Testis (tissue), 3 donors: Measurements from ENCODE around the gene MAP4K4. TPM values are rescaled to one million over a fixed set of nuclear protein-coding genes. Genes with fewer than 3 reads are reported as not detected.

Experiments
- DNase-seq: peaks from one replicate; pipeline ENCODE4 v3.0.0-alpha.2; 2019
- H3K27ac ChIP-seq, 2 donors: fragments of 200-600 bp; sonication (generic); one replicate each; pipeline ENCODE4 v1.5.1; 2019
- H3K27me3 ChIP-seq: fragments of 200-600 bp; sonication (generic); one replicate; pipeline ENCODE4 v1.5.1; 2019
- H3K36me3 ChIP-seq: fragments of 200-600 bp; sonication (generic); one replicate; pipeline ENCODE4 v1.5.1; 2017; ENCODE audit warnings: low read depth; ENCODE audit errors: missing control alignments
- H3K4me1 ChIP-seq: fragments of 200-600 bp; sonication (generic); one replicate; pipeline ENCODE4 v1.5.1; 2019
- H3K4me3 ChIP-seq, 2 donors: fragments of 200-600 bp; sonication (generic); one replicate each; pipeline ENCODE4 v1.5.1; 2017 to 2019
- H3K9me3 ChIP-seq: fragments of 200-600 bp; sonication (generic); one replicate; pipeline ENCODE4 v1.5.1; 2017
- POLR2A ChIP-seq: fragments of 450-650 bp; IDR thresholded peaks from one replicate; pipeline ENCODE4 v1.6.1; 2017; ENCODE audit warnings: antibody characterized with exemption, mild to moderate bottlenecking, moderate library complexity
- WGBS, 2 donors: methylation state at CpG; one replicate each; pipeline ENCODE4 v1.1.5; 2018; 5-methylcytosine and 5-hydroxymethylcytosine counted together
- intact Hi-C: fragments of 100-400 bp; cut with DNase I; formaldehyde crosslinking; loops from one replicate; pipeline ENCODE4 v1.15.1; 2023; ENCODE audit warnings: low total_unique reads
- polyA plus RNA-seq: library from polyadenylated mRNA; stranded (reverse); fragments of 350-450 nt; fragmentation: Illumina TruSeq; extraction: RNeasy Lipid Tissue Mini Kit (QIAGEN cat#74804); gene quantifications from one replicate; pipeline ENCODE4 v1.2.3, GENCODE V29; 2014; ENCODE audit warnings: low read depth, low replicate concordance; ENCODE audit not compliant: insufficient read depth
- total RNA-seq, 2 donors: library from RNA; depleted of rRNA; stranded (reverse); fragments of >200 nt; gene quantifications; one replicate each; pipeline ENCODE4 v1.2.3, GENCODE V29; 2016
- TF ChIP-seq, protein P1 (sequence below), 3 experiments: fragments of 450-650 bp in 2 of 3; fragments of 200-600 bp in 1 of 3; sonication (generic) in 1 of 3; IDR thresholded peaks; one replicate each; pipeline ENCODE4 v1.5.1; 2016 to 2019; ENCODE audit warnings: antibody characterized with exemption in 3 of 3, mild to moderate bottlenecking in 2 of 3, moderate library complexity in 1 of 3

The MAP4K4 gene
- total and polyA plus RNA-seq, 3 donors from 2014 or later: 88.2 to 194 (median 174) TPM

DNA sequence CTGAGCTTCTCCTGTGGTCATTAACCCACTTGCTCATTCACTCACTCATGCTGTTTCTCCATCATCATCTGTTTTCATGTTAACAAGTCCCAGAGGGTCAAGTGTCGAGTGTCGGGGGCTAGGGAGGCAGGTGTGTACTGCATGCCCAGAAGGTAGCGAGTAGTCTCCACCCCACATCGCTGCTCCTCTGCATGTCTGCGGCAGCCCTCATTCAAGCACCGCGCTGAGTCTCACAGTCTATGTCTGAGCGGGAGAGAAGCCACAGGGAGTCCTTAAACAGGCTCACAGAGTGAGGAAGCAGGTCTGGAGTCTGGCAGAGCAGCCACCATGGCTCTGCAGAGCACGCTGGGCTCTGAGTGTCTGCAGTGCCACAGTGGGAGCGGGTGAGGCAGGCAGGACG, 172.9 kb downstream of the MAP4K4 start:
- Histone ChIP-seq H3K36me3 (no peaks in the 10 kb centered on the region), H3K4me1 (no peaks in the 10 kb centered on the region), H3K4me3 (no peak overlapping the region), H3K27ac (no peak overlapping the region), H3K27me3 (no peaks in the 10 kb centered on the region), H3K9me3 (no peaks in the 10 kb centered on the region)
- no peak for TF ChIP-seq POLR2A
- TF ChIP-seq, protein P1, sequence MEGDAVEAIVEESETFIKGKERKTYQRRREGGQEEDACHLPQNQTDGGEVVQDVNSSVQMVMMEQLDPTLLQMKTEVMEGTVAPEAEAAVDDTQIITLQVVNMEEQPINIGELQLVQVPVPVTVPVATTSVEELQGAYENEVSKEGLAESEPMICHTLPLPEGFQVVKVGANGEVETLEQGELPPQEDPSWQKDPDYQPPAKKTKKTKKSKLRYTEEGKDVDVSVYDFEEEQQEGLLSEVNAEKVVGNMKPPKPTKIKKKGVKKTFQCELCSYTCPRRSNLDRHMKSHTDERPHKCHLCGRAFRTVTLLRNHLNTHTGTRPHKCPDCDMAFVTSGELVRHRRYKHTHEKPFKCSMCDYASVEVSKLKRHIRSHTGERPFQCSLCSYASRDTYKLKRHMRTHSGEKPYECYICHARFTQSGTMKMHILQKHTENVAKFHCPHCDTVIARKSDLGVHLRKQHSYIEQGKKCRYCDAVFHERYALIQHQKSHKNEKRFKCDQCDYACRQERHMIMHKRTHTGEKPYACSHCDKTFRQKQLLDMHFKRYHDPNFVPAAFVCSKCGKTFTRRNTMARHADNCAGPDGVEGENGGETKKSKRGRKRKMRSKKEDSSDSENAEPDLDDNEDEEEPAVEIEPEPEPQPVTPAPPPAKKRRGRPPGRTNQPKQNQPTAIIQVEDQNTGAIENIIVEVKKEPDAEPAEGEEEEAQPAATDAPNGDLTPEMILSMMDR (IDR thresholded peaks at IDR 0.05): no peak
- intact Hi-C loops: no loop called here
- WGBS, 2 donors: 96 to 98% methylated on average over 11 of the region's 11 CpGs
- DNase-seq: no peak

DNA sequence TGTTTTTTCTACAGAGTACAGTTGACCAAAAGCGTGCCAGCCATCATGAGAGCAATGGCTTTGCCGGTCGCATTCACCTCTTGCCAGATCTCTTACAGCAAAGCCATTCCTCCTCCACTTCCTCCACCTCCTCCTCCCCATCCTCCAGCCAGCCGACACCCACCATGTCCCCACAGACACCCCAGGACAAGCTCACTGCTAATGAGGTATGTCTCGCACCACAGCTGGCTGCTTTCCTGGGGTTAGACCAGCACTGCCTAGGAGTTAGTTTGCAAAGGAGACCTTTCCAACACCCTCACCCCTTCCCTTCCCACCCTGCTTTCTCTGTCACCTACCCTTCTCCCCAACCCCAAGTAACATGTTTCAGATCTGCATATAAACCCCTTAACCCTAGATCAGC, 174.0 kb downstream of the MAP4K4 start:
- Histone ChIP-seq H3K36me3 (no peaks in the 10 kb centered on the region), H3K9me3 (no peaks in the 10 kb centered on the region), H3K27me3 (no peaks in the 10 kb centered on the region), H3K4me1 (no peaks in the 10 kb centered on the region), H3K27ac (no peak overlapping the region), H3K4me3 (no peak overlapping the region)
- DNase-seq: no peak
- intact Hi-C loops: no loop called here
- WGBS, 2 donors: 75 to 82% methylated on average over 5 of the region's 5 CpGs
- TF ChIP-seq, protein P1 (IDR thresholded peaks at IDR 0.05): no peak
- TF ChIP-seq POLR2A: no peak

DNA sequence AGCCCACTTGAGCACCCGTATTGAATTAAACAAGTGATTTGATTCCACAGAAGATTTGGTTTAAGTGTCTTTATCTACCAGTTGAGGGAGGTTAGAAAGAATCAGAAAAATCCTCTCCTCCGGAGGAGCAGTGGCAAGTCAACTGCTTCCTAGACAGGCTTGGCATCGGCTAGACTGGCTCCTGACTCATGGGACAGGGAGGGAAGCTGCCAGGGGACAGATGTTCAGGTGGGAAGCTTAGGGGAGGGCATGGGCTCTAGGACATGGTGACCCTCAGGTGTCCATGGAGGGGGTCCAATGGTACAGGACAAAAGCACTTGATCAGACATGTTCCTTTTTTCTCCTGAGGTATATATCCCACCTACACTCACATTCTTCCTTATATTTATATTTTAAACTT, 175.0 kb downstream of the MAP4K4 start:
- DNase-seq: no peak
- Histone ChIP-seq H3K4me1 (no peaks in the 10 kb centered on the region), H3K36me3 (no peaks in the 10 kb centered on the region), H3K9me3 (no peaks in the 10 kb centered on the region), H3K27ac (no peak overlapping the region), H3K4me3 (no peak overlapping the region), H3K27me3 (no peaks in the 10 kb centered on the region)
- intact Hi-C loops: no loop called here
- 69 to 77% methylated on average over 3 of the region's 3 CpGs for WGBS, 2 donors
- TF ChIP-seq, protein P1 (IDR thresholded peaks at IDR 0.05): no peak
- no peak for TF ChIP-seq POLR2A

DNA sequence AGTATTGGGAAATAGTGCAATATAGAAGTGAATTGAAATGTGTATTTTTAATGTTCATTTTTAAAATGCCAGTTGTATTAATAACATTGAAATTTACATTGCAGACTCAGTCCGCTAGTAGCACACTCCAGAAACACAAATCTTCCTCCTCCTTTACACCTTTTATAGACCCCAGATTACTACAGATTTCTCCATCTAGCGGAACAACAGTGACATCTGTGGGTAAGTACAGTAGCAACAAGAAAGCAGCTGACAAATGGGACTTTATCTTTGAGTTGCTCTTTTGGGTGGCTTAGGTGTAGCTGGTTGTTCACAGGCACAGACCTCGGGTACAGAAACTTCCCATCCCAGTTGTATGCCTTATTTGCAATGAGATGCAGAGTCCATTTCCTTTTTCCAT, 176.0 kb downstream of the MAP4K4 start:
- Histone ChIP-seq H3K27me3 (no peaks in the 10 kb centered on the region), H3K27ac (no peak overlapping the region), H3K4me3 (no peak overlapping the region), H3K4me1 (no peaks in the 10 kb centered on the region), H3K9me3 (no peaks in the 10 kb centered on the region), H3K36me3 (no peaks in the 10 kb centered on the region)
- 92 to 97% methylated on average over 3 of the region's 3 CpGs for whole genome bisulfite sequencing, 2 donors
- intact Hi-C loops: no loop called here
- DNase-seq: no peak
- TF ChIP-seq, protein P1 (IDR thresholded peaks at IDR 0.05): no peak
- no peak for TF ChIP-seq POLR2A

DNA sequence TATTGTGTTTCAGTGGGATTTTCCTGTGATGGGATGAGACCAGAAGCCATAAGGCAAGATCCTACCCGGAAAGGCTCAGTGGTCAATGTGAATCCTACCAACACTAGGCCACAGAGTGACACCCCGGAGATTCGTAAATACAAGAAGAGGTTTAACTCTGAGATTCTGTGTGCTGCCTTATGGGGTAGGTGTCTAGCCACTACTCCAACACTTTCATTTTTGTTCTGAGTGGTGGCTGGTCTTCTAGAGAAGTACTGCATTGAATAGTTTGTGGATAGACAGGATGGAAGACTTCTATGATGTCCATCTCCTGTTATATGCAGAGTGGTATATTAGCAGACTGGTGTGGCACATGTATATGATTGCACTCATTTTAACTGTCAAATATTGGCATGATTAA, 176.6 kb downstream of the MAP4K4 start:
- H3K27ac ChIP-seq: no peak overlapping the region
- no peaks in the 10 kb centered on the region for H3K9me3 ChIP-seq
- no peaks in the 10 kb centered on the region for H3K4me1 ChIP-seq
- H3K27me3 ChIP-seq: no peaks in the 10 kb centered on the region
- no peak for DNase-seq
- 91 to 98% methylated on average over 3 of the region's 3 CpGs for WGBS, 2 donors
- TF ChIP-seq, protein P1 (IDR thresholded peaks at IDR 0.05): no peak
- TF ChIP-seq POLR2A: no peak
- H3K36me3 ChIP-seq: no peaks in the 10 kb centered on the region
- intact Hi-C loops: no loop called here
- H3K4me3 ChIP-seq: no peak overlapping the region
